ENCODE data around the gene RFC1.
A peak's percentile ranks its signal among the peaks of the same experiment; 100 is the strongest.

RFC1 gene

DNA sequence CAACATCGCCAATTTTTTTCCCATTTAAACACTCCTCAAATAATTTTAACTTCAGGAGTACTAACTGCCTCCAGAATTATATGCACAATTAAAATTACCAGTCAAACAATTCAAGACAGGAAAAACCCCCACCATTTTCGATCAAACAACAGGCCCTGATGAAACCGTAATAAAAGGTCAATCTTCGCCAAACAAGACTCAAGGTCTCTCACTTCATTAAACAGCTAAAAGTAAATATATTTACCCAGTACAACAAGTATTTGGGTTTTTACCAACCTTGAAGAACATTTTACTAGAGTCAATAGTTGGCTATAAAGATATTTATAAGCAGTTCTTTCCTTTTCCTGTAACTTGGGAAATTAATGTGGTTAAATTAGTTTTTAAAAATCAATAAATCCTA, 28.3 kb downstream of the RFC1 start:
- H3K9me3 Mint-ChIP-seq = no peaks in the 10 kb centered on the region
- H3K27ac Mint-ChIP-seq = no peak overlapping the region
- peaks cover 49% of the 10 kb centered on the region for H3K36me3 Mint-ChIP-seq
- H3K4me3 Mint-ChIP-seq = no peak overlapping the region
- peaks cover 15% of the 10 kb centered on the region for H3K4me1 Mint-ChIP-seq
- H3K27me3 Mint-ChIP-seq = no peaks in the 10 kb centered on the region
- no peak for ATAC-seq

DNA sequence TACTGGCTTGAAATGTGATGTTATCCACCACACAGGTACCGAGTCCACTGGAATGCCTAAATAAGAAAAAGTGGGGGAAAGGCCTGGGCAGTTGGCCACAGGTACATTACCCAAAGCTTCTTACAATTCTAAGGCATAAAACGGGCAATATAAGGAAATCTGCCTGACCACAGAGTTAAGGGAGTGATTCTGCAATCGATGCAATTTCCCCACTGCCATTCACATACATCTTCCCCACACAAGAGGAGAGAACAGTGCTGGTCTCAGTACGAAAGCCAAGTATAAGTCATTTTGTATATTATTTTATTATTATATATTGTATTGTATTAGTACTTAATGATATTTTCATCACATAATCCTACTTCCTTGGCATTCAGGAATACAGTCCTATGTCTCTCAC, 30.6 kb downstream of the RFC1 start:
- Mint-ChIP-seq H3K36me3 (peaks cover 38% of the 10 kb centered on the region), H3K27ac (peak overlapping the region; percentile 10), H3K27me3 (no peaks in the 10 kb centered on the region), H3K9me3 (no peaks in the 10 kb centered on the region), H3K4me3 (no peak overlapping the region), H3K4me1 (peaks cover 25% of the 10 kb centered on the region)
- no peak for ATAC-seq

DNA sequence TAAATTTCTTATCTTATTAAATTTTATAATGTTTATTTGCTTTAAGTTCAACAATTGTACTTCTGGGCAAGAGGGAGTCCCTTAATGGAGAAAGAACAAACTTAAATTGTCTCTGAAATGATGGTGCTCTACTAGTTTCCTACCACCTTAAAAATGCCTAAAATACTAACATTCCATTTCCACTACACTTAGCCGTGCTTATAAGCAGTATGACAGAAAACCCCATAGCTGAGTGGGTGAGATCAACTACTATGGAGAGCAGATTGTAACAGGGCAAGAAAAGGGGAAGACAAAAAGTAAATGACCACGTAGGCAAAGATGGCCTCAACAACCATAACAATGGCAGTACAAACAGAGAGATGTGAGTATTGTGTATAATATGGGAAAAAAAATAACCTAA, 35.0 kb downstream of the RFC1 start:
- H3K27ac Mint-ChIP-seq = no peak overlapping the region
- no peaks in the 10 kb centered on the region for H3K9me3 Mint-ChIP-seq
- no peak for ATAC-seq
- no peaks in the 10 kb centered on the region for H3K27me3 Mint-ChIP-seq
- H3K4me3 Mint-ChIP-seq = no peak overlapping the region
- H3K4me1 Mint-ChIP-seq = peaks cover 26% of the 10 kb centered on the region
- peaks cover 36% of the 10 kb centered on the region for H3K36me3 Mint-ChIP-seq

DNA sequence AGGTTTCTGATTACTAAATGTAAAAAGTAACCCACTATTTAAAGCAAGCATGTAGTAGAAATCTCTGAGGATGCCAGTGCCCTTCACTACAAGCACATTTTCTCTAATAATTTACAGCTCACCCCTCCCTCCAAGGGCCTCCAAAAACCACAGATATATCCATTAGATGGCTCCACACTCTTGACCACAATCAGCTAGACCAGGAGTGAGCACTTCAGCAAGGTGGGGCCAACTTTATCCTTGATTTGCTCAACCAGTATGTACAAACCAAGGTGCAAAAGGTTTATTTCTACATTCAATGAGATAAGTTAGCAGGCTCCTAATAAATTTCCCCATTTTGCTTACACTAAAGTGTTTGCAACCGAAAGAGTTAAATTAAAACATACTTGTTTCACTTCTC, 35.8 kb downstream of the RFC1 start:
- no peaks in the 10 kb centered on the region for H3K27me3 Mint-ChIP-seq
- ATAC-seq = no peak
- H3K4me1 Mint-ChIP-seq = peaks cover 20% of the 10 kb centered on the region
- no peak overlapping the region for H3K4me3 Mint-ChIP-seq
- H3K36me3 Mint-ChIP-seq = peaks cover 37% of the 10 kb centered on the region
- no peaks in the 10 kb centered on the region for H3K9me3 Mint-ChIP-seq
- H3K27ac Mint-ChIP-seq = no peak overlapping the region

DNA sequence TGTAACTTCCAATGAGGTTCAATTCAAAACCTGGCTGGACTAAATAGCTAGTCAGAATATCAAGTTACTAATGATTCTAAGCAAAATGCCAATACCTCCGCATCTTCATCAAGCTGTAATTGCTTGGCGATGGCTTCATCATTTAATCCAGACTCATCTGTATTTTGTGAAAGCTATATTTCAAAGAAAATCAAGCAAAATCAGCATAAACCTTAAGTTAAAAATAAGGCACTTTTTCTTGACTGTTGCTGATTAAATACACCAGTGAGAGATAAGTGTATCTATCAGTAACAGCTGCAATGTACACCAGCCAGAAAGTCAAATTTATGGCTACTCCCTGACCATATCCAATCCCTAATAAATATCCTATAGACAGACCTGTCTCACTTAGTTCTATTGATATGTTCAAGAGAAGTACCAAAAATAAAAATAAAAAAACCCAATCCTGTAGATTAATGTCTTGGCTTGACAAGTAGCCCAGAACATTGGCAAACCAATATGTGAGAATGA, 39.6 kb downstream of the RFC1 start:
- H3K4me3 Mint-ChIP-seq = no peak overlapping the region
- H3K36me3 Mint-ChIP-seq = peaks cover 53% of the 10 kb centered on the region
- H3K27ac Mint-ChIP-seq = no peak overlapping the region
- no peaks in the 10 kb centered on the region for H3K9me3 Mint-ChIP-seq
- ATAC-seq = no peak
- no peaks in the 10 kb centered on the region for H3K27me3 Mint-ChIP-seq
- peaks cover 20% of the 10 kb centered on the region for H3K4me1 Mint-ChIP-seq

DNA sequence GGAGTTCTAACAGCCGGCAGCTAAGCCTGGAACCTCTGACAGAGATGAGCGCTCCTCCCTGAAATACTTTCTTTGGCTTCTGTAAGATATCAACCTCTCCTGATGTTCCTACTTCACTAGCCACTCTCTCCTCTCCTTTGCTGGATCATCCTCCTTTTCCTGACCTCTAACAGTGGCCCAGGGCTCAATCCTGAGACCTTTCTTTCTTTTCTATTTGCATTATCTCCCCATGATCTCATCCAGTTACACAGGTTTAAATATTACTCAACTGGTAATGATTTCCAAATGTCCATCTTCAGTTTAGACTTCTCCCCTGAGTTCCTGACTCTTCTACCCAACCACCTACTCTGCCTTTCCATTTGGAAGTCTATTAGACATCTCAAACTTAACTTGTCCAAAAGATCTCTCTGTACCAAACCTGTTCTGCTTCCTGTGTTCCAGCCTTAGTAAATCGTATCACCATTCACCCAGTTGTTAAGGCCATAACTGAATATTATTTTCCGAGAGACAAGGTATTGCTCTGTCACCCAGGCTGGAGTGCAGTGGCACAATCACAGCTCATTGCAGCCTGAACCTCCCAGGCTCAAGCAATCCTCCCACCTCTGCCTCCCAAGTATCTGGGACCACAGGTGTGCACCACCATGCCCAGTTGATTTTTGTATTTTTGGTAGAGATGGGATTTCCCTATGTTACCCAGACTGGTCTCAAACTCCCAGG, 41.1 kb downstream of the RFC1 start:
- Mint-ChIP-seq H3K36me3 (peaks cover 53% of the 10 kb centered on the region), H3K27me3 (no peaks in the 10 kb centered on the region), H3K27ac (peak overlapping the region; percentile 0), H3K9me3 (no peaks in the 10 kb centered on the region), H3K4me3 (no peak overlapping the region), H3K4me1 (peaks cover 7% of the 10 kb centered on the region)
- ATAC-seq = no peak

DNA sequence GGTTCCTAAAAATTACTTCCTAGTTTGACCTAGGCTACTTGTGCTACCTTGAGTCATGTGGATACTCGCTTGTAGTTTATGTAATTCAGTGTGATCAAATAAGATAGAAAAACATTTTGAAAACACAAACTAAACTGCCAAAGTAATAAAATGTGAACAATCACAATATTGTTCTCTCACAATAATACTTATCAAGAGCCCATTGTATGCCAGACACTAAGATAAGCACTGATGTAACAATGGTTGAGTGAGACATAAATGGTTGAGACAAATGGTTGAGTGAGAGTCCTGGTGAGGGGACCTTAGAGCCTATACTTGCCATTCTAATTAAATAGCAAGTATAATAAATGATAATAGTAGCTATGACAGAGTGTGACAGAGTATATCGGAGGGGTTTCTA, 41.7 kb downstream of the RFC1 start:
- Mint-ChIP-seq H3K27ac (no peak overlapping the region), H3K4me3 (no peak overlapping the region), H3K4me1 (peaks cover 7% of the 10 kb centered on the region), H3K36me3 (peaks cover 53% of the 10 kb centered on the region), H3K9me3 (no peaks in the 10 kb centered on the region), H3K27me3 (no peaks in the 10 kb centered on the region)
- no peak for ATAC-seq

DNA sequence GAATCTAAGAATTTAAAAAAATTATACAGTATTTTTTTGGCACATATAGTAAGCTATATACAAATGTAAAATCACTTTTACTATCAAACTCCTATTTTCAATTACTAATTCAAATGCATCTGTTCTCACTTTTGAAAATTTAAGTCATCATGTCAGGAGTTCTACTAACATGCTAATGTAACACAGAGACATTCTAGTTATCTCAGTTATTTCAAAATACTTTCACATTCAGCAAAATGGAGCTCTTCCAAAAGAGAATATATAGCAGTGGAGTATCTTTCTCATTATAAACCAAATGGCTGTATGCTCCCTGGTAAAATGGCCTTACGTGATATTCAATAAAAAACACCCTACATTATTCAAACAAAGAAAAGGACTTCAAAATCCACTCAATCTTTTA, 42.3 kb downstream of the RFC1 start:
- H3K36me3 Mint-ChIP-seq = peaks cover 53% of the 10 kb centered on the region
- no peak overlapping the region for H3K27ac Mint-ChIP-seq
- H3K4me1 Mint-ChIP-seq = peaks cover 7% of the 10 kb centered on the region
- no peak overlapping the region for H3K4me3 Mint-ChIP-seq
- H3K27me3 Mint-ChIP-seq = no peaks in the 10 kb centered on the region
- no peaks in the 10 kb centered on the region for H3K9me3 Mint-ChIP-seq
- no peak for ATAC-seq

DNA sequence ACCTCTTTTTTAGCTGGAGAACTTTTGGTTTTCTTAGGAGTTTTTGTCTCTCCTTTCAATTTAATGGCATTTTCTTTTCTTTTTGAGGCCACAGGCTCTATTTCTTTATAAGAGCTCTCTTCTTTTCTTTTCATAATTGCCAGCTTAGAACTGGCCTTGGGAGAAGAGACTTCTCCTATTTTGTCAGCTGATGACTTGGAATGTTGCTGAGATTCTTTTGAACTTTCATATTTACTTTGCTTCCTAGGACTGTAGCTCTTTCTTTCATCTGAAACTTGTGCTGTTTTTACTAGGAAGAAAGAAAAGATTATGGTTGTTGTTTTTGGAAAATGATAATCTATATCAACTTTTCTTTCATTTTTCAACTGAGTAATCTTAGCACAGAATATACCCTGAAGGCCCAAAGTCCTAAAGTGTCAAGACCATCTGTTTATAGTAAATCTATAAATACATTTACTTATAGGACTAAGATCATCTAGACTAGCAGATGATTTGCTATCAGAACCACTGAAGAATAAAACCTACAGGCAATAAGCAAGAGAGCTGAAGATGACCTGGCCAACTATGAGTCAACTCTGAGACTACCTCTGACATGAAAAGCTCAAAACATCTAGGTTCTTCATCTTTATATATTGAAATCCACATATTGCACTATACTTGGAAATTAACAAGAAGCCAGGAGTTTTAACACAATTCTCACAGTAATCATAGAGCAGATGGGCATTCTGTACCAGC, 45.6 kb downstream of the RFC1 start:
- no peaks in the 10 kb centered on the region for H3K27me3 Mint-ChIP-seq
- H3K36me3 Mint-ChIP-seq = peaks cover 28% of the 10 kb centered on the region
- H3K27ac Mint-ChIP-seq = no peak overlapping the region
- H3K4me1 Mint-ChIP-seq = no peaks in the 10 kb centered on the region
- no peak for ATAC-seq
- H3K4me3 Mint-ChIP-seq = no peak overlapping the region
- H3K9me3 Mint-ChIP-seq = no peaks in the 10 kb centered on the region

DNA sequence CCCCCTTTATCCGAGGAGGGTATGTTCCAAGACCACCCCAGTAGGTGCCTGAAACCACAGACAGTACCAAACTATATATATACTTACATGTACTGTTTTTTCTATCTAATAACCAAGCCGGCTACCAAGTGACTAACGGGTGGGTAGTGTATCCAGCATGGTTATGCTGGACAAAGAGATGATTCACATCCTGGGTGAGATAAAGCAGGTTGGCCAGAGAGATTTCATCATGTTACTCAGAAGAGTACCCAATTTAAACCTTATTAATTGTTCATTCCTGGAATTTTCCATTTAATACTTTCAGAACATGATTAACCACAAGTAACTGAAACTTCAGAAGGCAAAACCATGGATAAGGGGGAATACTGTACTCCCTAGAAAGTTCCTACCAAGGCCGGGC, 46.5 kb downstream of the RFC1 start:
- no peaks in the 10 kb centered on the region for H3K27me3 Mint-ChIP-seq
- no peak overlapping the region for H3K4me3 Mint-ChIP-seq
- peaks cover 19% of the 10 kb centered on the region for H3K36me3 Mint-ChIP-seq
- no peak overlapping the region for H3K27ac Mint-ChIP-seq
- no peaks in the 10 kb centered on the region for H3K9me3 Mint-ChIP-seq
- no peaks in the 10 kb centered on the region for H3K4me1 Mint-ChIP-seq
- ATAC-seq = no peak

DNA sequence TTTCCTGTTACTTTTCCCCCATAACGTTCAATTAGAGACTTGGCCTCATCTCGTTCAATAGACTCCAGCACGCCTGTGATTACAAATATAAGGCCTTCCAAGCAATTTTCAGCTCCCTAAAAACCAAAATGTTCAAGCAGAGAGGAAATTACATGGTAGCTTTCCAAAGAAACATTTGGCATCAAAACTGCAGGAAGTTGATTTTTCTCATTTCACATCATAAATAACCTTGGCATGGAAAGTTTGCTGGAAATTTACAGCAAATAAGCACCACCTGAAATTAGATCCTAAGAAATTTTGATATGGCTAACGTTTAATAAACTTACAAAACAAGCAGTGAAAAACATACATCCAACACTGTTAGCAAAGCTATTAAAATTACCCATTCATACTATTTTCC, 53.3 kb downstream of the RFC1 start:
- Mint-ChIP-seq H3K4me1 (no peaks in the 10 kb centered on the region), H3K9me3 (no peaks in the 10 kb centered on the region), H3K27ac (no peak overlapping the region), H3K27me3 (no peaks in the 10 kb centered on the region), H3K36me3 (peaks cover 45% of the 10 kb centered on the region), H3K4me3 (no peak overlapping the region)
- no peak for ATAC-seq

DNA sequence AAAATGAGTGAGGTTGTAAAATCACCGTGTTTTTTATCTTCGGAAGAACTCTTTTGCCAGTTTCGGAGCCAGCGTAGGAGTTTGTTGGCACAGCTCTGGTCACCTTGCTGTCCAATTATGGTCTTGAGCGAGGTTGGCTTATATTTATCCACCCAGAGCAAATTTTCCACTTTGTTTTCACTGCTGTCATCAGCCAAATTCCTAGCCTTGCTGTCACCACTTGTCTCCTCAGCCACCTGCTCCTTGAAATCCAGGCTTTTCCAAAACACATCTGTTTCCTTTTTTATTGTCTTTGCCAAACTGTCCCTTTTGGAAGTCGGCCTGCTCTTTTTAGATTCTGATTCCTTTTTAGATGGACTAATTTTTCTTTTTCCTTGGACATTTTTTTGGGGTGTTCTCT, 57.6 kb downstream of the RFC1 start:
- no peak for ATAC-seq
- no peaks in the 10 kb centered on the region for H3K9me3 Mint-ChIP-seq
- H3K4me1 Mint-ChIP-seq = no peaks in the 10 kb centered on the region
- peak overlapping the region; percentile 8 for H3K27ac Mint-ChIP-seq
- H3K27me3 Mint-ChIP-seq = no peaks in the 10 kb centered on the region
- H3K4me3 Mint-ChIP-seq = no peak overlapping the region
- H3K36me3 Mint-ChIP-seq = peaks cover 67% of the 10 kb centered on the region

DNA sequence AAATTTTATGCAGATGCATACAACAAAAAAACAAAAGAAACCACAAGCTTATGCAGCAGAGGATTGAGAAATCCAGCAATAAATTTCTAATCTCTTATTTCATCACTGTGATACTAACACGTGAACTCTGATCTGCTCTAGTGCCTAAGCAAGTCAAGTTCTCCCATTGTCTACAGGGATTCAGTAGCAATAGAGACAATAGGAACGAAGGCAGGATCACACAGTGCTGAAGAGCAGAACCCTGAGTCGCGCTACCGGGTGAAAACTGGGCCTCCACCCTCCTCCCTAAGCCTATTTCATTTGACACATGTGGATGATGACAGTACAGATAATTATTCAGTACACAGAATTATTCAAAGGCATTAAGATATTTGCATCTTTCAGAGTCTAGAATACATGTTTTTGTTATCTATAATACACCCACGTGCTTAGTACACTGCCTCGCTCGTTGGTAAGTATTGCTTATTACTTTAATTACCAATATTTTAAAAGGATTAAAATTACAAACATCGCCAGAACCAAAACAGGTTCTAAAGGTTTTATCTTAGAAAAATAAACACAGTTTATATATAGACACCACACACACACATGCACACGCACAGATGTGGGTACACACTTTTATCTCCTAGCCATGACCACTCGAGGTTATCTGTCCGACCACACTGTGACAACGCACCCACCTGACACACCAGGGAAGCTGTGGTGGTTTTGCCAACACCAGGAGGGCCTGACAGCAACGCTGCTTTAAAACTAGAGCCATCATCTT, 60.1 kb downstream of the RFC1 start:
- peak overlapping the region; percentile 33 for H3K27ac Mint-ChIP-seq
- no peak overlapping the region for H3K4me3 Mint-ChIP-seq
- H3K36me3 Mint-ChIP-seq = peaks cover 69% of the 10 kb centered on the region
- H3K9me3 Mint-ChIP-seq = no peaks in the 10 kb centered on the region
- ATAC-seq = no peak
- no peaks in the 10 kb centered on the region for H3K27me3 Mint-ChIP-seq
- H3K4me1 Mint-ChIP-seq = no peaks in the 10 kb centered on the region

DNA sequence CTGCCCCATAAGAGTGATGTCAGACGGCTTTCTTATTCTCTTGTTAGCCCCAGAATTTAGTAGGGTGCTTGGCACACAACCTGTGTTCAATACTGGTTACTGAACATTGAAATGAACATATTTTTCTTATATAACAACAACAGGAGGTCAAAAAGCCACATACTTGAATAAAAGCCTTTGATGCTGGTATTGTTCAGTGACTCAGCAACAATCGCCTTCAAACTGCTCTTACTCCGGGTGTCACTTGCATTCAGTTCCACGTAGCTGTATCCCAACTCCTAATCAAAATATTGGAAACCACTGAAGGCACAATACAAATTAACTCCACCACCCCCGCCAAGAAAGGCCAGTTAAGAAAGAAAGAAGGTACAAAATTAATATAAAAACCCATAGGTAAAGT, 61.5 kb downstream of the RFC1 start:
- Mint-ChIP-seq H3K4me3 (no peak overlapping the region), H3K9me3 (no peaks in the 10 kb centered on the region), H3K27ac (no peak overlapping the region), H3K4me1 (no peaks in the 10 kb centered on the region), H3K27me3 (no peaks in the 10 kb centered on the region), H3K36me3 (peaks cover 77% of the 10 kb centered on the region)
- no peak for ATAC-seq

DNA sequence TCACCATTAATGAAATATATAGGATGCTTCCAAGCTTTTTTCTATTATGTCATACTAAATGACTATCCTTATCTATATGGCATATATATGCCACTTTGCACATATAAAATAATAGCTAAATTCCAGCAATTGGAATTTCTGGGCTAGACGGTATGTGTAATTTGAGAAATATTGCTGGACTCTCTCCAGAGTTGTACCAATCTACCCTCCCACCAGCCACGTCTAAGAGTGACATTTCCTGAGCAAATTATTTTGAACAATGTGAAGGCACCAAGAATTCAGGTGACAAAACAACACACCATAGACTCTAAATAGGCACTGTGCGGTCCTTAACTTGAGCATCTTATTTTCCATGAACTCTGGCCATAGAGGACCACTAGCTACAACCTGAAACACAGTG, 62.3 kb downstream of the RFC1 start:
- Mint-ChIP-seq H3K4me1 (no peaks in the 10 kb centered on the region), H3K27ac (no peak overlapping the region), H3K36me3 (peaks cover 77% of the 10 kb centered on the region), H3K4me3 (no peak overlapping the region), H3K9me3 (no peaks in the 10 kb centered on the region), H3K27me3 (no peaks in the 10 kb centered on the region)
- ATAC-seq = no peak

Data from stimulated activated memory B cell treated with anti-CD40 and anti-IgM and Interleukin-4, amounts not matched to agents 10 μg/mL and 1 μg/mL and 100 μg/mL, for 72 hours (primary cell).